Neural cell (in vitro differentiated cells): Measurements from ENCODE around the gene MCM9. TPM values are rescaled to one million over a fixed set of nuclear protein-coding genes. Genes with fewer than 3 reads are reported as not detected.

Experiments
- H2AFZ ChIP-seq: fragments of 200-600, 300-800 bp; sonication (generic), shearing (Covaris generic); 2 replicates; pipeline ENCODE4 v1.6.0; 2014; ENCODE audit warnings: low read depth, mild to moderate bottlenecking, antibody characterized with exemption, low read length, moderate library complexity
- H3F3A ChIP-seq: fragments of 200-600 bp; shearing (Covaris generic); 2 replicates; pipeline ENCODE4 v1.6.1; 2016; ENCODE audit warnings: mild to moderate bottlenecking, moderate library complexity, mixed read lengths, antibody characterized with exemption, low read length; ENCODE audit not compliant: insufficient read depth, poor library complexity, severe bottlenecking
- H3K27ac ChIP-seq: fragments of 200-600, 300-800 bp; sonication (generic), shearing (Covaris generic); 2 replicates; pipeline ENCODE4 v1.5.1; 2014; ENCODE audit warnings: mild to moderate bottlenecking, low read length, moderate library complexity
- H3K27me3 ChIP-seq: fragments of 300-800, 200-600 bp; sonication (generic), shearing (Covaris generic); 2 replicates; pipeline ENCODE4 v1.6.0; 2014; ENCODE audit warnings: mild to moderate bottlenecking, low read depth, low read length, moderate library complexity; ENCODE audit not compliant: insufficient read depth
- H3K36me3 ChIP-seq: fragments of 300-800, 200-600 bp; sonication (generic), shearing (Covaris generic); 2 replicates; pipeline ENCODE4 v1.5.1; 2014; ENCODE audit warnings: mild to moderate bottlenecking, antibody characterized with exemption, low read length, moderate library complexity; ENCODE audit not compliant: insufficient read depth
- H3K4me2 ChIP-seq: fragments of 300-800, 200-600 bp; sonication (generic), shearing (Covaris generic); 2 replicates; pipeline ENCODE4 v1.6.0; 2014; ENCODE audit warnings: mild to moderate bottlenecking, low read length
- H3K4me3 ChIP-seq: fragments of 300-800, 200-600 bp; sonication (generic), shearing (Covaris generic); 2 replicates; pipeline ENCODE4 v1.5.1; 2014; ENCODE audit warnings: mild to moderate bottlenecking, low read length, moderate library complexity
- H3K79me2 ChIP-seq: fragments of 200-600 bp; shearing (Covaris generic); replicated peaks from 2 replicates; pipeline ENCODE4 v1.6.0; 2014; ENCODE audit warnings: mild to moderate bottlenecking, low read length, moderate library complexity; ENCODE audit not compliant: insufficient read depth
- H3K9ac ChIP-seq: fragments of 300-800, 200-600 bp; sonication (generic), shearing (Covaris generic); 2 replicates; pipeline ENCODE4 v1.6.1; 2016; ENCODE audit warnings: mild to moderate bottlenecking, low read length, mixed read lengths
- H3K9me2 ChIP-seq: fragments of 200-600 bp; shearing (Covaris generic); 2 replicates; pipeline ENCODE4 v1.6.1; 2016; ENCODE audit warnings: mild to moderate bottlenecking, low read length, mixed read lengths; ENCODE audit not compliant: insufficient read depth
- H3K9me3 ChIP-seq: fragments of 200-600, 300-800 bp; sonication (generic), shearing (Covaris generic); 2 replicates; pipeline ENCODE4 v1.6.1; 2016; ENCODE audit warnings: mild to moderate bottlenecking, mixed run types, low read length, moderate library complexity, mixed read lengths
- H4K20me1 ChIP-seq: fragments of 200-600 bp; shearing (Covaris generic); 2 replicates; pipeline ENCODE4 v1.6.1; 2016; ENCODE audit warnings: mild to moderate bottlenecking, mixed run types; ENCODE audit not compliant: insufficient read depth
- EP300 ChIP-seq: fragments of 450-650 bp; conservative IDR thresholded peaks from 2 replicates; pipeline ENCODE4 v1.6.1; 2014; ENCODE audit warnings: antibody characterized with exemption, mild to moderate bottlenecking, moderate library complexity; ENCODE audit not compliant: poor library complexity, severe bottlenecking
- EZH2 ChIP-seq: fragments of 200-600, 300-800 bp; shearing (Covaris generic), sonication (generic); IDR thresholded peaks from 2 replicates; pipeline ENCODE4 v1.6.1; 2014; ENCODE audit warnings: antibody characterized with exemption, low read length, borderline replicate concordance, mild to moderate bottlenecking; ENCODE audit not compliant: insufficient read depth, poor library complexity, severe bottlenecking
- MXI1 ChIP-seq: fragments of 450-650 bp; conservative IDR thresholded peaks from 2 replicates; pipeline ENCODE4 v1.6.1; 2014; ENCODE audit warnings: antibody characterized with exemption, mild to moderate bottlenecking; ENCODE audit not compliant: poor library complexity, severe bottlenecking
- POLR2AphosphoS5 ChIP-seq: IDR thresholded peaks from 2 replicates; pipeline ENCODE4 v1.6.1; 2012
- RAD21 ChIP-seq: fragments of 450-650 bp; conservative IDR thresholded peaks from 2 replicates; pipeline ENCODE4 v1.6.1; 2014; ENCODE audit warnings: antibody characterized with exemption, mild to moderate bottlenecking, moderate library complexity
- REST ChIP-seq: IDR thresholded peaks from 2 replicates; pipeline ENCODE4 v1.6.1; 2012; ENCODE audit warnings: borderline replicate concordance
- SMC3 ChIP-seq: fragments of 450-650 bp; conservative IDR thresholded peaks from 2 replicates; pipeline ENCODE4 v1.6.1; 2014; ENCODE audit warnings: antibody characterized with exemption, mild to moderate bottlenecking, moderate library complexity; ENCODE audit not compliant: poor library complexity
- TAF1 ChIP-seq: IDR thresholded peaks from 2 replicates; pipeline ENCODE4 v1.6.1; 2012; ENCODE audit warnings: low read depth
- polyA plus RNA-seq: library from polyadenylated mRNA; depleted of rRNA; stranded (reverse); fragments of >200 nt; gene quantifications from 2 replicates; pipeline ENCODE4 v1.2.3, GENCODE V29; 2014
- TF ChIP-seq, protein P1 (sequence below): fragments of 450-650 bp; IDR thresholded peaks from 2 replicates; pipeline ENCODE4 v1.5.1; 2014; ENCODE audit warnings: antibody characterized with exemption, mild to moderate bottlenecking, moderate library complexity; ENCODE audit not compliant: poor library complexity, severe bottlenecking

Gene MCM9
- polyA plus RNA-seq, 1 donor from 2014 or later = 7.8 TPM

GRCh38 chr6:118789954-118790353 lies 145.0 kb downstream of the MCM9 start:
- H3F3A ChIP-seq = no peaks in the 10 kb centered on the region
- H3K9me3 ChIP-seq = no peaks in the 10 kb centered on the region
- H3K4me2 ChIP-seq = no peak overlapping the region
- no peaks in the 10 kb centered on the region for H3K79me2 ChIP-seq
- TF ChIP-seq SMC3 (no peak), TAF1 (no peak), REST (no peak), MXI1 (no peak), RAD21 (no peak), POLR2AphosphoS5 (no peak), EP300 (no peak), EZH2 (no peak)
- TF ChIP-seq, protein P1, sequence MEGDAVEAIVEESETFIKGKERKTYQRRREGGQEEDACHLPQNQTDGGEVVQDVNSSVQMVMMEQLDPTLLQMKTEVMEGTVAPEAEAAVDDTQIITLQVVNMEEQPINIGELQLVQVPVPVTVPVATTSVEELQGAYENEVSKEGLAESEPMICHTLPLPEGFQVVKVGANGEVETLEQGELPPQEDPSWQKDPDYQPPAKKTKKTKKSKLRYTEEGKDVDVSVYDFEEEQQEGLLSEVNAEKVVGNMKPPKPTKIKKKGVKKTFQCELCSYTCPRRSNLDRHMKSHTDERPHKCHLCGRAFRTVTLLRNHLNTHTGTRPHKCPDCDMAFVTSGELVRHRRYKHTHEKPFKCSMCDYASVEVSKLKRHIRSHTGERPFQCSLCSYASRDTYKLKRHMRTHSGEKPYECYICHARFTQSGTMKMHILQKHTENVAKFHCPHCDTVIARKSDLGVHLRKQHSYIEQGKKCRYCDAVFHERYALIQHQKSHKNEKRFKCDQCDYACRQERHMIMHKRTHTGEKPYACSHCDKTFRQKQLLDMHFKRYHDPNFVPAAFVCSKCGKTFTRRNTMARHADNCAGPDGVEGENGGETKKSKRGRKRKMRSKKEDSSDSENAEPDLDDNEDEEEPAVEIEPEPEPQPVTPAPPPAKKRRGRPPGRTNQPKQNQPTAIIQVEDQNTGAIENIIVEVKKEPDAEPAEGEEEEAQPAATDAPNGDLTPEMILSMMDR = no peak
- no peak overlapping the region for H3K9ac ChIP-seq
- H3K36me3 ChIP-seq = no peaks in the 10 kb centered on the region
- no peak overlapping the region for H3K27ac ChIP-seq
- no peak overlapping the region for H2AFZ ChIP-seq
- no peaks in the 10 kb centered on the region for H3K27me3 ChIP-seq
- H3K4me3 ChIP-seq = no peak overlapping the region
- H3K9me2 ChIP-seq = no peaks in the 10 kb centered on the region
- no peaks in the 10 kb centered on the region for H4K20me1 ChIP-seq

DNA sequence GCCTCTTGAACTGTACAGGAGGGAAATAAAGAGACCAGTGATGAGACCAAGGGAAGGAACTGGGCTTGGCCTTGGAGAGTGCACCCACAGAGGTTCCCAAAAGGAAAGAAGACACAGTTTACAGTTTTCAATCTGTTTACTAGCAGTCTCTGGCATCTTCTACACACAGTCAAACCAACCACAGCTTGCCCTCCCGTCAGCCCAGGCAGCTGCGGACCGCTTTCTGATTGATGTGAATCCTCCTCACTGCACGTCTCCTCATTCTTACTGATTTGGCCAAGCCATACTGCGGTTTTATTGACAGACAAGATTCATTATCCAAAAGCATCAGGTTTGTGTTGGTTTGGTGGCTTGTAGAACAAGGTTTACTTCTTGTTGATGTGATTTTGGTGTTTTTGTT lies 145.5 kb downstream of the MCM9 start:
- no peaks in the 10 kb centered on the region for H3K36me3 ChIP-seq
- no peak overlapping the region for H2AFZ ChIP-seq

More for the DNA sequence above, 145.5 kb downstream of the MCM9 start:
- no peak overlapping the region for H3K27ac ChIP-seq
- H3K79me2 ChIP-seq = no peaks in the 10 kb centered on the region
- no peak overlapping the region for H3K4me3 ChIP-seq
- TF ChIP-seq MXI1 = no peak
- no peak for TF ChIP-seq POLR2AphosphoS5
- no peak for TF ChIP-seq TAF1
- no peak for TF ChIP-seq SMC3
- no peak for TF ChIP-seq RAD21
- TF ChIP-seq EZH2 = no peak
- no peak for TF ChIP-seq EP300
- TF ChIP-seq, protein P1 = no peak
- no peak for TF ChIP-seq REST
- no peaks in the 10 kb centered on the region for H3F3A ChIP-seq
- no peaks in the 10 kb centered on the region for H4K20me1 ChIP-seq
- no peaks in the 10 kb centered on the region for H3K9me2 ChIP-seq
- H3K27me3 ChIP-seq = no peaks in the 10 kb centered on the region
- H3K9me3 ChIP-seq = no peaks in the 10 kb centered on the region
- H3K9ac ChIP-seq = no peak overlapping the region
- no peak overlapping the region for H3K4me2 ChIP-seq
